DLD1 (cell line): Measurements from ENCODE around the gene PRKD2.
"Not testable (repeated sequence)": the region's sequence is repeated elsewhere in the genome, so short reads cannot be mapped to it uniquely, and the experiment has no call there.

Experiments
- in situ Hi-C: cut with HindIII; loops from 2 replicates; pipeline ENCODE4 v1.10.0; 2017; ENCODE audit warnings: low sequenced_read_pairs

Gene PRKD2

DNA sequence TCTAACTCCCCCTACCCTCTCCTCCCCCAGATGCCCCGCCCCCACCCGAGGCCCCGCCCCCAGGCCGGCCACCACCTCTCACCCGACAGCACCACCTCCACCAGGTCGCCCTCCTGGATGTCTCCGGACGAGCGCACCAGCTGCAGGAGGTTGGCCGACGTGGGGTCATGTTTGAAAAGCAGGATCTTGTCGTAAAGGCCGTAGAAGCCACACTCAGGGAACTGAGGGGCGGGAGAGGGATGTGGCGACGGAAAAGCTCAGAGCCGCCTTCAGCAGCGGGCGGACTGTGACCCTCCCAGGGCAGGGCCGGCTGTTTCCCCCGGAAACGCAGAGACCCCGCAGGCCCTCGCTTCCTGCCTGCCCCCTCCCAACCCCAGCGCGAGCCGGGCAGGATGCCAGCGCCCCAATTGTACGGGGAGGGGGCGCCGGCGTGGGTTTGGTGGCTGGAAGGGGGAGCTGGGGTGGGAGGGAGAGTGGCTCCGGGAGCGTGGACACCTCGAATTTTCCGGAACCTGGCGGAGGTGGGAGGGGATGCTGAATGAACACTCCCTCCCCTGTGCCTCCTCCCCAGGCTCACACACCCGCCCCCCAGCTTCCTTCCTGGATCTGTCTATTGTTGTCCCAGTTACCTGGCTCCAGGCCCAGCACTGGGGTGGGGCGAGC is 3.0 kb downstream of the PRKD2 start:
- in situ Hi-C loops: no loop called here

- in situ Hi-C loops: not testable (repeated sequence)
These were observed 4.1 kb downstream of the PRKD2 start for GRCh38 chr19:46712768-46713338.

DNA sequence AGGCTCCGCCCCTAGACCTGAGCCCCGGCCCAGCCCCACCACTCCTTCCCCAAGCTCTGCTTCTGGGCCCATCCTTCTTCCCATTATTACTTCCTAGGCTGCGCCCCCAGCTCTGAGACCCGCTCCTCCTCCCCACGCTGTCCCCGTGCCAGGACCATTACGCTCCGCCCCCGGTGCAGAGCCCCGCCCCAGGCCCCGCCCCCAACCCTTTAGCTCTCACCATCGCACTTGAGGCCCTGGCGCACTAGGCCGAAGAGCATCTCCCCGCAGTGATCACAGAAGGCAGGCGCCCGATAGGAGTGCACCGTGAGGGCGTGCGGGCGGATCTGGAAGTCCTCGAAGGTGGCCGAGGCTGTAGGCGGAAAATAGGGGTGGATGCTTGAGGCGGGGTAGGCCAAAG is 6.2 kb downstream of the PRKD2 start:
- in situ Hi-C loops: no loop called here

GRCh38 chr19:46704379-46705076 is 12.4 kb downstream of the PRKD2 start:
- in situ Hi-C loops: no loop called here

DNA sequence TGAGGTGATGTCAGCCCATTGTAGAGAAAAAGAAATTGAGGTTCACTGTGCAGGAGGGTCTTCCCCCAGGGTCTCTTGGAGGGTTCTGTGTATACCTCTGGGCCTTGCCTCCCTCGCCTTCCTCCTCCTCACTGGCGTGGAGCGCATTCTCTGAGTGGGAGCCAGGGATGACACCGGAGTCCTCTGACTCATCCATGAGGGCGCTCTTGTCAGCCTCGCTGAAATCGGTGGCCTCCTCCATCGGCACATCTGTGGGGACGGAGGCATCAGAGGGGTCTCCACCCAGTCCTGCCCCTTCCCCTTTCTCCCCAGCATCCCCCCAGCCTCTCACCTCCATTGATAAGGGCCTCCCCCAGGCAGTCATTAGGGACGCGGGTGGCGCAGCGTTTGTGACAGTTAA is 16.2 kb downstream of the PRKD2 start:
- in situ Hi-C loops: no loop called here

DNA sequence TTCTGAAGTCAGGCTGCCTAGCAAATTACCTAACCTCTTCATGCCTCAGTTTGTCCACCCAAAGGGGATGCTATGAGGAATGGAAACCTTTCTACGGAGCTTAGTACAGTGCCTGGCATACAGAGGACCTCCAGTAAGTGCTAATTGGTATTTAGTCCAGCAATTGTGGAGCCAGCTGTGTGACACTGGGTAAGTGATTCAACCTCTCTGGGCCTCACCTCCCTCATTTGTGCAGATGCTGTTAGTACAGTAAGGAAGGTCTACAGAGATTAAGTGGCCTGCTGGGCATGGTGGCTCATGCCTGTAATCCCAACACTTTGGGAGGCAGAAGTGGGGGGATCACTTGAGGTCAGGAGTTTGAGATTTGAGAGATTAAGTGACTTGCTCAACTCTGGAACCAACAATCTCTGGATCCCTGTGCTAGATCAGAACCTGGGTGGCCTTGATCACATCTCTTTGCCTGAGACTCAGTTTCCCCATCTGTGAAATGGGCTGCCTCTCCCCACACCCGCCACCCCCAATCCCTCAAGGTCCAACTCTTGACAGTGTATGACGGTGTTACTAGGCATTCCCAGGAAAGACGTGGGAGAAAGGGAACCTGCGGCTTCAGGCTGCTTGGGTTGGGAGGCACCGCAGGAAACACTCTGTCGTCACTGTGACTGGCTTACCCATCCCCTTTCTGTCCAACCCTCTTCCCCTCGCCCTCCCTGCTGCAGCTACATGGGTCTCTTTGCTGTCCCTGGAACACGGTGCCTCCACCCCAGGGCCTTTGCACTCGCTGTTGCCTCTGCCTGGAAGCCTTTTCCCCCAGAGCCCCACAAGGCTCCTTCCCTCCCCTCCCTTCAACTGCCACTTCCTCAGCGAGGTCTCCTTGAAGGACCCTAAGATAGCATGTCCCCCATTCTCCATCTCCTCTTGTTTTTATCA is 18.3 kb downstream of the PRKD2 start:
- in situ Hi-C loops: no loop called here

GRCh38 chr19:46697204-46697960 is 19.5 kb downstream of the PRKD2 start:
- in situ Hi-C loops: no loop called here

DNA sequence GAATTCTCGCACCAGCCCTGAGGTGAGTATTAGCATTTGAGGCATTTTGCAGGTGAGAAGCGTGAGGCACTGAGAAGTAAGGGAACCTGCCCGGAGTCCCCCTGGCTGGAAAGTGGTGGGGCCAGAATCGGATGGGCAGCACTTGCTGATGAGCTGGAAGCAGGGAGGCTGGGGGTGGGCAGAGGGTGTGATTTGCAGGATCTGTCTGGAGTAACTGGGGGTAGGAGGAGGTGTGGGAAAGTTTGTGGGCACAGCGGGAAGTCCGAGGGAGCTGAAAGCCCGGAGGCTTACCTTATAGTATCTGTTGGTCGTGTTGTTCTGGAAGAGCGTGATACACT is 20.1 kb downstream of the PRKD2 start:
- in situ Hi-C loops: no loop called here

- in situ Hi-C loops: no loop called here
These were observed 20.9 kb downstream of the PRKD2 start for GRCh38 chr19:46696052-46696451.

- in situ Hi-C loops: no loop called here
These were observed 23.2 kb downstream of the PRKD2 start for GRCh38 chr19:46693760-46694159.

- in situ Hi-C loops: no loop called here
These were observed 23.8 kb downstream of the PRKD2 start for GRCh38 chr19:46692918-46693722.

DNA sequence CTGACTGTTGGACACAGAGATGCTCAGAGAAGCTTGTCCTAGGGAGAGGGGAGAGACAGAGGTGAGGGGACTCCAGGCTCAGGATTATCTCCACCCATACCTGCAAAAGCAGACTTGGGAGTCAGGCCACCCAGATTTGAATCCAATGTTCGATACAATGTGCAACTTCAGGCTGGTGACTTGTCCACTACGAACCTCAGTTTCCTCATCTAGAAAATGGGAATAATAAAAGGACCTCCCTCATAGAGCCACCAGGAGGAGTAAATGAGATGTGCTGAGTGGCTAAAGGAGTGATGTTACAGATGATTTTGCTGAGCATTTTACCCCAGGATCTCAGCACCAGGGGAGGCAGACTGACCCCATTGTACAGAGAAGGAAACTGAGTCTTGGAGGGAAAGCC is 25.0 kb downstream of the PRKD2 start:
- in situ Hi-C loops: no loop called here

- in situ Hi-C loops: no loop called here
These were observed 25.8 kb downstream of the PRKD2 start for GRCh38 chr19:46691104-46691503.

GRCh38 chr19:46689358-46689757 is 27.6 kb downstream of the PRKD2 start:
- in situ Hi-C loops: no loop called here

- in situ Hi-C loops: no loop called here
These were observed 29.3 kb downstream of the PRKD2 start for GRCh38 chr19:46687438-46688145.

GRCh38 chr19:46685189-46685588 is 31.7 kb downstream of the PRKD2 start:
- in situ Hi-C loops: no loop called here

- in situ Hi-C loops: no loop called here
These were observed 38.7 kb downstream of the PRKD2 start for GRCh38 chr19:46678110-46678732.

DNA sequence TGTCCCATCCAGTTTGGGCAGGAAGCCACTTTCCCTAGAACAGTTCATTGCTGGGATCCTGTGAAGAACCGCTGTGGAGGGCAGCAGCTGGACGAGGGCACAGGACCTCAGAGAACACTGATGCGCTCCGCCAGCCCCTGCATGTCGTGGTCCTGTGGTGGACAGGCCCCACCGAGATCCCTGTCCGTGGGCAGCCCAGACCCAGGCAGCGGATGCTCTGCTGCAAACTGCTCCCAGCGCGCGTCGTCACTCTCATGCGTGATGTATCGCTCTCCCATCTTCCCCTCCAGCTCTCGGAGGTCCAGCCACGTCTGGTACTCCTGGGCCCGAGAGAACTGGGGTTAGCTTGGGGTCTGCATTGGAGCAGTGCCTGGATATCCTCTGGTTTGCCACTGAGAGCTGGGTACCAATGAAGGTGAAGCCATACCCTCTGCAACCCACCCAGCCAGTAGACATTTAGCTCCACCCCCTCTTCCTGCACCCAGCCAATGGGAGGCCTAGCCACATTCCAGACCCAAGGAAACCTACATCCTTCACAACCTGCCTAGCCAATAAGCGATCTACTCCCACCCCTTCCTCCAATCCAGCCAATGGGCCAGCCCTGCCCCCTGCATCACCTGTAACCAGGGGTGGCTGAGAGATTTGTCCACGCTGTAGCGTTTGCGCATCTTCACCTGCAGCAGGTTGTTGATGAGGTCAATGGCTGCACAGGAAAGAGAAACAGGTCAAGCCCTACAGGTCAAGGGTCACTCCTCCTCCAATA is 42.3 kb downstream of the PRKD2 start:
- in situ Hi-C loops: loop anchor here (25.0 kb wide), 1 partner anchor 137 kb away; no protein-coding TSS in a partner anchor
